Hepatocyte (in vitro differentiated cells): ENCODE results near the gene SHC3.
"Not testable (repeated sequence)": the region's sequence is repeated elsewhere in the genome, so short reads cannot be mapped to it uniquely, and the experiment has no call there.

Experiments
- CTCF ChIP-seq: fragments of 200-600 bp; sonication (generic); IDR thresholded peaks from 2 replicates; pipeline ENCODE4 v1.5.1; 2016; ENCODE audit warnings: antibody characterized with exemption, mild to moderate bottlenecking; ENCODE audit not compliant: poor library complexity
- EZH2 ChIP-seq: fragments of 200-600 bp; sonication (generic); IDR thresholded peaks from 2 replicates; pipeline ENCODE4 v1.6.1; 2016; ENCODE audit warnings: antibody characterized with exemption, mild to moderate bottlenecking, borderline replicate concordance
- EZH2phosphoT487 ChIP-seq: fragments of 200-600 bp; sonication (generic); IDR thresholded peaks from one replicate; pipeline ENCODE4 v1.6.1; 2018; ENCODE audit warnings: antibody characterized with exemption, mild to moderate bottlenecking, low read depth, moderate library complexity; ENCODE audit not compliant: unreplicated experiment, severe bottlenecking

- TF ChIP-seq CTCF, EZH2, EZH2phosphoT487: not testable (repeated sequence)
Measured at GRCh38 chr9:89209311-89209710, 30.7 kb upstream of the SHC3 start.
